GM15510 (cell line): ENCODE results near the gene SIN3A.

ENCODE experiments used
- POLR2A ChIP-seq: IDR thresholded peaks from 3 replicates; pipeline ENCODE4 v1.6.1; 2011; ENCODE audit warnings: borderline replicate concordance; ENCODE audit not compliant: insufficient read length; ENCODE audit errors: extremely low read depth

SIN3A gene

DNA sequence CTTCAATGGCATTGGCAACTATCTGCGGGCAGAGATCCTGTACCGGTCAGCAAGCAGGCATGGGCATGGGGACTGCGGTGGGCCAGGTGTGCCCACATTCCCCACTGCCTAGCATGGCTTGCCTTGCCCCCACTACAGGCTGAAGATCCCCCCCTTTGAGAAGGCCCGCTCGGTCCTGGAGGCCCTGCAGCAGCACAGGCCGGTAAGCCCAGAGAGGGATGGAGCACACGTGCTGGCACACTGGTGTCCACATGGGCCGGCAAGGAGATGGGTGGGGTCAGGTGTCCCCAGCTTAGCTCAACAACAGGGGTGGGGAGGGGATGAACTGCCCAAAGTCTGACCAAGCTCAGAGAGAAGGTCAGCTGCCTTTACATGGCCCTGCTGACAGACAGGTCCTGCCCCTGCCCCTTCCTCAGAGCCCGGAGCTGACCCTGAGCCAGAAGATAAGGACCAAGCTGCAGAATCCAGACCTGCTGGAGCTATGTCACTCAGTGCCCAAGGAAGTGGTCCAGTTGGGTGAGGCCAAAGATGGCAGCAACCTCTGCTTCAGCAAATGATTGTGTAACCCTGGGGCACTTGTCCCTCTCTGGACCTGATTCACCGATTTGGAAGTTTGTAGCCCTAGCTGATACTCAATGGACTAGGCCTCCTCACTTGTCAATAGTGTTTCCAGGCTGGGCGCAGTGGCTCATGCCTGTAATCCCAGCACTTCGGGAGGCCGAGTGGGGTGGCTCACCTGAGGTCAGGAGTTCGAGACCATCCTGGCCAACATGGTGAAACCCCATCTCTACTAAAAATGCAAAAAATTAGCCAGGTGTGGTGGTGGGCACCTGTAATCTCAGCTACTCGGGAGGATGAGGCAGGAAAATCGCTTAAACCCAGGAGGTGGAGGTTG, 99.1 kb downstream of the SIN3A start:
- TF ChIP-seq POLR2A, result no peak

- no peak for TF ChIP-seq POLR2A
These were observed 100.7 kb downstream of the SIN3A start for GRCh38 chr15:75350601-75351361.

- no peak for TF ChIP-seq POLR2A
These were observed 101.5 kb downstream of the SIN3A start for GRCh38 chr15:75349851-75350588.

- TF ChIP-seq POLR2A, result no peak
These were observed 102.7 kb downstream of the SIN3A start for GRCh38 chr15:75348562-75349350.

DNA sequence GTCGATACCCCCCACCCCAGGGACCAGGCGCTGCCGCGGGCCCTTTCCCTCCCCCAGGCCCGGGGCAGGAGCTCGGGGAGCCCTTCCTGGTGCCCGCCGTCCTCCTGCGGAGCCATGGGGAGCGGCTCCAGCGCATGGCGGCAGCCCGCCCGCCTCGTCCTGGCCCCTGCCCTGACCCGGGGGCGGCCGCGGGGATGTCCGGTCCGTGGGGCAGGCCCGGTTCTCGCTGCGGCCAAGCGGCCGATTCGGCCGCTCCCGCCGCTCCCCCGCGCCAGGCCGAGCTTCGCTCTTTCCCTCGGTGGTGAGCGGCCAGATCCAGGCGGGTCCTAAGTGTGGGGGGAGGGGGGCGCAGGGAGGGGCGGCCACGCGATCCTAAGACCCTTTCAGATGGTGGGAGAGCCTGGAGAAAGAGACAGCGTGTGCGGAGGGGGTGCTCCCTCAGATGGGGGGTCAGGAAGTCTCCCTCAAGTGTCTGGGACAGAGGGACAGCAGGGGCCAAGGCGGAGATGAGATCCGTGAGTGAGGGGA, 103.4 kb downstream of the SIN3A start:
- TF ChIP-seq POLR2A, result no peak

GRCh38 chr15:75347222-75348033, 104.1 kb downstream of the SIN3A start:
- no peak for TF ChIP-seq POLR2A

DNA sequence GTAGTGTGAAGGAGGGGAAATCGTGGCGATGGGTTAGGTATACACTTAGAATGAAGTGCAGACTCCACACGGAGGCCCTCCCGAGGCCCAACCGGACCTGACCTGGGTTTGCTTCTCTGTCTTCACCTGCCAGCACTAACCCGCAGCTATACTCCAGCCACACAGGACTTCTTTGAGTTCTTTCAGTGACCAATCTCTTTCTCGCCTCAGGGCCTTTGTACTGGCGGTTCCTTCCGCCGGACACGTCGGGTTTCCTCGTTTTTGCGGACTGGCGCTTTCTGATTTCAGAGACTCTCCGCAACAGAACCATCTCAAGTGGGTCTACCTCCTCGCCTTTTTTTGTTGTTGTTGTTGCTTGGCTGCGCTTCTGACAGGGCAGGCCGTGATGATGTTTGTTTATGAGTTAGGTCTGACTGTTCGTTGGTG, 104.7 kb downstream of the SIN3A start, which contains the start of gene NEIL1:
NEIL1 (plus strand) TSS at position 244 of the 426 bp plus-strand sequence. CDS start 1,867 bp downstream, outside the sequence.
- no peak for TF ChIP-seq POLR2A

DNA sequence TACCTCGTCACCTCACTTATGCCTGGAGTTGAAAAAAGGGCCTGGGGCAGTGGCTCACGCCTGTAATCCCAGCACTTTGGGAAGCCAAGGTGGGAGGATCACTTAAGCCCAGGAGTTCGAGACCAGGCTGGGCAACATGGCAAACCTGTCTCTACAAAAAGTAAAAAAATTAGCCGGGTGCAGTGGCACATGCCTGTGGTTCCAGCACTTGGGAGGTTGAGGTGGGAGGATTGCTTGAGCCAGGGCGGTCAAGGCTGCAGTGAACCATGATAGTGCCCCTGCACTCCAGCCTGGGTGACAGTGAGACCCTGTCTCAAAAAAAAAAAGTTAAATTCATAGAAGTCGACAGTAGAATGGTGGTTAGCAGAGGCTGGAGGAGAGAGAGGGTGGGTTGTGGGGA, 109.3 kb downstream of the SIN3A start:
- TF ChIP-seq POLR2A, result no peak

- TF ChIP-seq POLR2A, result no peak
These were observed 111.8 kb downstream of the SIN3A start for GRCh38 chr15:75339531-75340240.

GRCh38 chr15:75338661-75339240, 112.7 kb downstream of the SIN3A start:
- no peak for TF ChIP-seq POLR2A

- TF ChIP-seq POLR2A, result peak; percentile 53
These were observed 115.7 kb downstream of the SIN3A start, which contains the start of gene COMMD4 for GRCh38 chr15:75335705-75336355. Gene COMMD4 (plus strand): TSS chr15:75336063. CDS start chr15:75336090, 27 bp downstream.
